NCI-H510A treated with DMSO at 0.1 percent for 48 hours (cell line): ENCODE measurements around the gene ZDHHC1.

Source experiments
- DNase-seq: peaks from one replicate; lab custom pipeline; 2025; lab: John Stamatoyannopoulos, UW

The ZDHHC1 gene

GRCh38 chr16:67409631-67410030 is 6.6 kb downstream of the ZDHHC1 start:
- DNase-seq: no peak

- no peak for DNase-seq
These were observed 8.4 kb downstream of the ZDHHC1 start for GRCh38 chr16:67407788-67408452.

- no peak for DNase-seq
These were observed 9.0 kb downstream of the ZDHHC1 start for GRCh38 chr16:67407176-67407787.

GRCh38 chr16:67406111-67406971 is 9.9 kb downstream of the ZDHHC1 start:
- DNase-seq: no peak

GRCh38 chr16:67405336-67405735 is 10.9 kb downstream of the ZDHHC1 start:
- no peak for DNase-seq

- DNase-seq: peak; percentile 87
These were observed 11.5 kb downstream of the ZDHHC1 start for GRCh38 chr16:67404740-67405226.

GRCh38 chr16:67403976-67404555 is 12.2 kb downstream of the ZDHHC1 start:
- DNase-seq: no peak

- no peak for DNase-seq
These were observed 15.4 kb downstream of the ZDHHC1 start for GRCh38 chr16:67400901-67401300.

- peak; percentile 31 for DNase-seq
These were observed 16.2 kb downstream of the ZDHHC1 start for GRCh38 chr16:67399749-67400704.

- no peak for DNase-seq
These were observed 17.0 kb downstream of the ZDHHC1 start for GRCh38 chr16:67399218-67399733.

- DNase-seq: no peak
These were observed 17.6 kb downstream of the ZDHHC1 start for GRCh38 chr16:67398546-67399217.

- no peak for DNase-seq
These were observed 18.3 kb downstream of the ZDHHC1 start for GRCh38 chr16:67397812-67398545.

GRCh38 chr16:67397036-67397801 is 19.1 kb downstream of the ZDHHC1 start:
- DNase-seq: no peak

GRCh38 chr16:67396159-67397035 is 19.9 kb downstream of the ZDHHC1 start:
- DNase-seq: peak; percentile 58

- peak; percentile 48 for DNase-seq
These were observed 20.7 kb downstream of the ZDHHC1 start for GRCh38 chr16:67395458-67396158.

- no peak for DNase-seq
These were observed 21.2 kb downstream of the ZDHHC1 start for GRCh38 chr16:67395105-67395457.
